Endothelial cell of umbilical vein (primary cell): Measurements from ENCODE around the gene RACGAP1. TPM values are rescaled to one million over a fixed set of nuclear protein-coding genes. Genes with fewer than 3 reads are reported as not detected.

ENCODE experiments used
- BruUV-seq: library from RNA; stranded (reverse); fragments of 400-500 nt; replicated peaks from 2 replicates; lab custom pipeline; 2021; lab: Mats Ljungman, UMichigan
- CTCF ChIA-PET: fragments of 300-600, 350-600 bp; sonication (Branson Sonifier 250); formaldehyde crosslinking; loops from one replicate; lab custom pipeline; 2021; ENCODE audit warnings: antibody characterized with exemption, inconsistent platforms; lab: Charles Lee
- POLR2A ChIA-PET: fragments of 300-600, 350-600 bp; sonication (Branson Sonifier 250); formaldehyde crosslinking; loops from one replicate; lab custom pipeline; 2021; ENCODE audit warnings: antibody characterized with exemption, inconsistent platforms; lab: Charles Lee
- DNase-seq: peaks from one replicate; pipeline ENCODE4 v3.0.0-alpha.2; 2011; ENCODE audit warnings: low read depth, low spot score
- FAIRE-seq: peaks from 2 replicates; lab custom pipeline; 2011; peaks lifted over from hg19 to GRCh38; lab: Jason Lieb, UNC
- H2AFZ ChIP-seq: 2 replicates; pipeline ENCODE4 v1.6.0; 2012; ENCODE audit warnings: low read depth, low read length, control low read depth, inconsistent platforms
- H3K27ac ChIP-seq: 2 replicates; pipeline ENCODE4 v1.5.1; 2011; ENCODE audit warnings: low read depth, mild to moderate bottlenecking, control low read depth, low read length, moderate library complexity; ENCODE audit not compliant: insufficient read depth
- H3K27me3 ChIP-seq, 2 experiments: 2 replicates each; pipeline versions ENCODE4 v1.6.0 to v1.6.1; 2011; ENCODE audit warnings: low read length in 2 of 2, mixed read lengths in 1 of 2; ENCODE audit not compliant: control insufficient read depth in 2 of 2, insufficient read depth in 2 of 2
- H3K36me3 ChIP-seq, 2 experiments: 2 replicates in 1 of 2; 3 replicates in 1 of 2; pipeline ENCODE4 v1.5.1; 2011; ENCODE audit warnings: low read length in 2 of 2, mild to moderate bottlenecking in 1 of 2, moderate library complexity in 1 of 2; ENCODE audit not compliant: control insufficient read depth in 2 of 2, insufficient read depth in 2 of 2; ENCODE audit errors: extremely low read depth in 1 of 2
- H3K4me1 ChIP-seq: 3 replicates; pipeline ENCODE4 v1.5.1; 2011; ENCODE audit warnings: mild to moderate bottlenecking, low read length; ENCODE audit not compliant: control insufficient read depth, insufficient read depth; ENCODE audit errors: extremely low read depth
- H3K4me2 ChIP-seq: 2 replicates; pipeline ENCODE4 v1.6.1; 2011; ENCODE audit warnings: low read length, control low read depth, mixed read lengths; ENCODE audit not compliant: insufficient read depth
- H3K4me3 ChIP-seq, 3 experiments: fragments of 200-600 bp in 1 of 3; sonication (generic), shearing (Covaris generic) in 1 of 3; replicated peaks in 1 of 3; 2 replicates each; pipeline ENCODE4 v1.5.1; 2011 to 2016; ENCODE audit warnings: control low read depth in 3 of 3, low read length in 3 of 3, mild to moderate bottlenecking in 2 of 3, inconsistent platforms in 1 of 3, low read depth in 1 of 3, moderate library complexity in 1 of 3; ENCODE audit not compliant: insufficient read depth in 1 of 3
- H3K79me2 ChIP-seq: 2 replicates; pipeline ENCODE4 v1.6.0; 2012; ENCODE audit warnings: low read length, inconsistent platforms; ENCODE audit not compliant: control insufficient read depth, insufficient read depth
- H3K9ac ChIP-seq: replicated peaks from 2 replicates; pipeline ENCODE3; 2011; ENCODE audit warnings: low read length, control low read depth; ENCODE audit not compliant: insufficient read depth; ENCODE audit errors: extremely low read depth
- H3K9me1 ChIP-seq: replicated peaks from 3 replicates; pipeline ENCODE4 v1.6.0; 2011; ENCODE audit warnings: mild to moderate bottlenecking, low read length; ENCODE audit not compliant: control insufficient read depth, insufficient read depth; ENCODE audit errors: extremely low read depth
- H3K9me3 ChIP-seq: replicated peaks from 2 replicates; pipeline ENCODE4 v1.5.1; 2012; ENCODE audit warnings: low read length, inconsistent platforms; ENCODE audit not compliant: control insufficient read depth, insufficient read depth
- H4K20me1 ChIP-seq: replicated peaks from 2 replicates; pipeline ENCODE3; 2011; ENCODE audit warnings: mild to moderate bottlenecking, low read length; ENCODE audit not compliant: control insufficient read depth, insufficient read depth; ENCODE audit errors: extremely low read depth
- CTCF ChIP-seq, 2 donors: IDR thresholded peaks; 1 replicate in 1 of 2; 2 replicates in 1 of 2; pipeline ENCODE4 v1.5.1; 2011; ENCODE audit warnings: low read length in 2 of 2, mild to moderate bottlenecking in 2 of 2, moderate library complexity in 2 of 2, control low read depth in 1 of 2, inconsistent platforms in 1 of 2, low read depth in 1 of 2; ENCODE audit not compliant: insufficient read depth in 1 of 2; ENCODE audit errors: extremely low read depth in 1 of 2
- EZH2 ChIP-seq: IDR thresholded peaks from 2 replicates; pipeline ENCODE4 v1.6.1; 2012; ENCODE audit warnings: borderline replicate concordance, low read depth, mild to moderate bottlenecking, moderate library complexity, low read length, inconsistent platforms; ENCODE audit not compliant: severe bottlenecking
- FOS ChIP-seq: IDR thresholded peaks from 2 replicates; pipeline ENCODE4 v1.6.1; 2011; ENCODE audit warnings: mild to moderate bottlenecking, low read length, moderate library complexity, borderline replicate concordance; ENCODE audit not compliant: insufficient read depth
- GATA2 ChIP-seq: IDR thresholded peaks from 2 replicates; pipeline ENCODE4 v1.7.0; 2011; ENCODE audit warnings: low read depth, mild to moderate bottlenecking, moderate library complexity, mixed read lengths, low read length; ENCODE audit not compliant: insufficient read length, insufficient read depth
- JUN ChIP-seq: IDR thresholded peaks from 2 replicates; pipeline ENCODE4 v1.6.1; 2011; ENCODE audit warnings: borderline replicate concordance, low read depth; ENCODE audit not compliant: insufficient read length, insufficient read depth
- MAX ChIP-seq: IDR thresholded peaks from 2 replicates; pipeline ENCODE4 v1.6.1; 2011; ENCODE audit not compliant: insufficient read depth, insufficient read length
- MYC ChIP-seq: IDR thresholded peaks from one replicate; pipeline ENCODE4 v1.6.1; 2011; ENCODE audit warnings: mild to moderate bottlenecking, low read depth, low read length
- POLR2A ChIP-seq: IDR thresholded peaks from 2 replicates; pipeline ENCODE4 v1.6.1; 2012; ENCODE audit warnings: low read depth, mild to moderate bottlenecking, control low read depth, low read length
- POLR2AphosphoS5 ChIP-seq: IDR thresholded peaks from 2 replicates; pipeline ENCODE4 v1.6.1; 2012; ENCODE audit warnings: low read depth, mild to moderate bottlenecking, control low read depth, low read length, moderate library complexity; ENCODE audit not compliant: insufficient read depth
- dilution Hi-C: fragments of 300-500 bp; cut with MboI; formaldehyde crosslinking; loops from one replicate; pipeline ENCODE4 v1.15.0; 2019; ENCODE audit warnings: low sequenced_read_pairs; ENCODE audit not compliant: extremely low pct_ligation_motif_present
- intact Hi-C: fragments of 100-400 bp; cut with micrococcal nuclease; formaldehyde crosslinking; loops from one replicate; pipeline ENCODE4 v1.10.0; 2022
- polyA plus RNA-seq, 4 experiments: library from polyadenylated mRNA; depleted of rRNA in 3 of 4; stranded (reverse) in 3 of 4; unstranded in 1 of 4; fragments of >200 nt; gene quantifications; 2 replicates each; pipeline versions ENCODE4 v1.2.1 to v1.2.3, GENCODE V29; 2011 to 2012; ENCODE audit warnings: missing spikeins in 1 of 4
- total RNA-seq: library from RNA; stranded (reverse); gene quantifications from 2 replicates; pipeline ENCODE4 v1.2.3, GENCODE V29; 2021

RACGAP1 gene
- total and polyA plus RNA-seq, 2 donors (not counting 3 experiments of a cell fraction or from before 2014, with no cell fraction given), result 16.5 to 56.3 TPM

- no peak for TF ChIP-seq POLR2AphosphoS5
- no peak for TF ChIP-seq CTCF (IDR thresholded peaks at IDR 0.05; ENCODE audit: extremely low read depth in 1 of 2, insufficient read depth in 1 of 2, low read depth in 1 of 2, low read length in 2 of 2)
- no peak overlapping the region for H3K9ac ChIP-seq
- dilution Hi-C loops (loop anchor here (25.0 kb wide), 1 partner anchor 108 kb away; the partner anchor contains the start of gene ASIC1), intact Hi-C loops (no loop called here)
- H3K9me3 ChIP-seq, result no peaks in the 10 kb centered on the region
- H3K27me3 ChIP-seq, result no peaks in the 10 kb centered on the region
- H3K4me1 ChIP-seq, result peaks cover 5% of the 10 kb centered on the region
- no peak overlapping the region for H2AFZ ChIP-seq
- H3K9me1 ChIP-seq, result no peaks in the 10 kb centered on the region
- H3K4me3 ChIP-seq, result no peak overlapping the region
- no TSS peak for BruUV-seq
- DNase-seq (no peak), FAIRE-seq (no peak)
- CTCF ChIA-PET, result interaction anchor here (1.1 to 1.8 kb wide), 6 partner anchors 8 to 116 kb away, joined by 3 to 9 read pairs (median 5); no protein-coding TSS in a partner anchor
- no peaks in the 10 kb centered on the region for H3K36me3 ChIP-seq
- no peak overlapping the region for H3K27ac ChIP-seq
- no peaks in the 10 kb centered on the region for H4K20me1 ChIP-seq
- no peak overlapping the region for H3K4me2 ChIP-seq
- POLR2A ChIA-PET, result no interaction called here
- H3K79me2 ChIP-seq, result no peaks in the 10 kb centered on the region
Measured at GRCh38 chr12:49953961-49954846, 71.1 kb downstream of the RACGAP1 start.

GRCh38 chr12:49953151-49953550, 72.1 kb downstream of the RACGAP1 start:
- H3K4me2 ChIP-seq, result no peak overlapping the region
- BruUV-seq, result no TSS peak
- dilution Hi-C loops, result loop anchor here (25.0 kb wide), 1 partner anchor 109 kb away; the partner anchor contains the start of gene ASIC1

More at GRCh38 chr12:49953151-49953550, 72.1 kb downstream of the RACGAP1 start:
- CTCF ChIA-PET, result interaction anchor here (1.2 to 1.8 kb wide), 4 partner anchors 8 to 117 kb away, joined by 4 to 9 read pairs (median 7); no protein-coding TSS in a partner anchor
- DNase-seq (no peak), FAIRE-seq (no peak)
- Histone ChIP-seq H2AFZ (no peak overlapping the region), H3K27ac (no peak overlapping the region), H4K20me1 (no peaks in the 10 kb centered on the region), H3K9me3 (no peaks in the 10 kb centered on the region), H3K4me1 (no peaks in the 10 kb centered on the region), H3K9me1 (no peaks in the 10 kb centered on the region), H3K27me3 (no peaks in the 10 kb centered on the region), H3K79me2 (no peaks in the 10 kb centered on the region), H3K36me3 (no peaks in the 10 kb centered on the region), H3K9ac (no peak overlapping the region), H3K4me3 (no peak overlapping the region)
- TF ChIP-seq MYC, result no peak
- TF ChIP-seq GATA2, result no peak
- TF ChIP-seq CTCF (IDR thresholded peaks at IDR 0.05; ENCODE audit: extremely low read depth in 1 of 2, insufficient read depth in 1 of 2, low read depth in 1 of 2, low read length in 2 of 2), result no peak
- no peak for TF ChIP-seq MAX
- TF ChIP-seq POLR2AphosphoS5, result no peak
- no peak for TF ChIP-seq POLR2A
- no peak for TF ChIP-seq JUN
- TF ChIP-seq FOS, result no peak
- no peak for TF ChIP-seq EZH2
- intact Hi-C loops, result no loop called here
- POLR2A ChIA-PET, result no interaction called here
